ENCODE data around the gene PRB4.
"Not testable (repeated sequence)": the region's sequence is repeated elsewhere in the genome, so short reads cannot be mapped to it uniquely, and the experiment has no call there.

The PRB4 gene
- long read RNA-seq, result 0 reads

DNA sequence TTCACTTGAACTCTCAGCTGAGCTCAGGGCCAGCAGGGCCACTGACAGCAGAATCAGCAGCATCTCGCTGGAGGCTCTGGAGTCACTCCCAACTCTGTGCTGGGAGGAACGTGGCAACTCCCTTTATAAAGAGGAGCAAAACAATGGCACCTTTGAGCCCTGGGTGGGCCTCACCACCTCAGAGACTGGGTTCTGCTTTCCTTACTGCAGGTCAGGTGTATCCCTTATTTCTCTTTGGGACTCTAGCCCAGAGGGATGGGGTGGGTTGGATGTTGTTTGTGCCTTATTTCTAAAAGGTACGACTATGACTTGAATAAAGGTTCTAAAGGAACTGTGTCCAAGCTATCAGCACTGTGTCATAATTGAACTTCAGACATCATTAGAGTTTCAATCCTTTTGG, at the start of gene PRB4:
Gene PRB4 (minus strand): TSS at position 101 of the 400 bp plus-strand sequence. CDS start 38 bp downstream, at position 63.
- Histone ChIP-seq H3K4me3 (replicated peaks; ENCODE audit: insufficient read depth, low read length) (no peak within 1 kb of the TSS), H3K27me3 (ENCODE audit: insufficient read depth, poor library complexity, severe bottlenecking) (no peaks in the 10 kb centered on the region), H3K27ac (replicated peaks) (no peak within 1 kb of the TSS)
- TF ChIP-seq POLR2AphosphoS5 (IDR thresholded peaks at IDR 0.05; ENCODE audit: low read depth) (no peak), CTCF (IDR thresholded peaks at IDR 0.05; ENCODE audit: insufficient read depth, low read length) (no peak), SPI1 (IDR thresholded peaks at IDR 0.05; ENCODE audit: borderline replicate concordance, low read depth) (no peak), REST (IDR thresholded peaks at IDR 0.05; ENCODE audit: insufficient replicate concordance, low read depth) (no peak)
- DNase-seq (ENCODE audit: low read depth in 1 of 2, low spot score in 1 of 2), result no peak

GRCh38 chr12:11351736-11352135, 41.5 kb upstream of the PRB4 start:
- not testable (repeated sequence) for H3K27ac ChIP-seq (replicated peaks); DNase-seq (ENCODE audit: low read depth in 1 of 2, low spot score in 1 of 2); H3K27me3 ChIP-seq (ENCODE audit: insufficient read depth, poor library complexity, severe bottlenecking); H3K4me3 ChIP-seq (replicated peaks; ENCODE audit: insufficient read depth, low read length)

DNA sequence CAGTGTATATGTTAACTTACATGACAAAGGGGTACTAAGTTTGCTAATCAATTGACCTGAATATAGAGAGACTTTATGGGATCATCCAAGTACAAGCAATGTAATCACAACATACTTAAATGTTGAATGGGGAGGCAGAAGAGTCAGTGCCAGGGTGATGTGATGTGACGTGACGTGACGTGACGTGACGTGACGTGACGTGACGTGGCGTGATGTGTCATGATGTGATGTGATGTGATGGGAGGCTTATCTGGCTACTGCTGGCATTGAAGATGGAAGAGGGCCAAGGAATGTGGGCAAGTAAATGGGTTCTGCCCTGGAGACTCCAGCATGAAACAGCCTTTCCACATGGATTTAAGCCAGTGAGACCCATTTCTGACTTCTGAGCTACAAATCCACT, 38.2 kb upstream of the PRB4 start:
- no peak for DNase-seq (ENCODE audit: low read depth in 1 of 2, low spot score in 1 of 2)
- no peak overlapping the region for H3K4me3 ChIP-seq (replicated peaks; ENCODE audit: insufficient read depth, low read length)
- H3K27me3 ChIP-seq (ENCODE audit: insufficient read depth, poor library complexity, severe bottlenecking), result no peaks in the 10 kb centered on the region
- TF ChIP-seq CTCF (IDR thresholded peaks at IDR 0.05; ENCODE audit: insufficient read depth, low read length) (no peak), POLR2AphosphoS5 (IDR thresholded peaks at IDR 0.05; ENCODE audit: low read depth) (no peak), REST (IDR thresholded peaks at IDR 0.05; ENCODE audit: insufficient replicate concordance, low read depth) (no peak), GABPA (IDR thresholded peaks at IDR 0.05; ENCODE audit: low read depth) (no peak), SPI1 (IDR thresholded peaks at IDR 0.05; ENCODE audit: borderline replicate concordance, low read depth) (no peak)
- no peak overlapping the region for H3K27ac ChIP-seq (replicated peaks)

GRCh38 chr12:11347810-11348209, 37.6 kb upstream of the PRB4 start:
- no peak for DNase-seq (ENCODE audit: low read depth in 1 of 2, low spot score in 1 of 2)
- no peak for TF ChIP-seq REST (IDR thresholded peaks at IDR 0.05; ENCODE audit: insufficient replicate concordance, low read depth)
- no peak for TF ChIP-seq SPI1 (IDR thresholded peaks at IDR 0.05; ENCODE audit: borderline replicate concordance, low read depth)
- TF ChIP-seq CTCF (IDR thresholded peaks at IDR 0.05; ENCODE audit: insufficient read depth, low read length), result peak; percentile 15
- TF ChIP-seq GABPA (IDR thresholded peaks at IDR 0.05; ENCODE audit: low read depth), result no peak
- no peak for TF ChIP-seq POLR2AphosphoS5 (IDR thresholded peaks at IDR 0.05; ENCODE audit: low read depth)
- H3K4me3 ChIP-seq (replicated peaks; ENCODE audit: insufficient read depth, low read length), result no peak overlapping the region

More at GRCh38 chr12:11347810-11348209, 37.6 kb upstream of the PRB4 start:
- Histone ChIP-seq H3K27me3 (ENCODE audit: insufficient read depth, poor library complexity, severe bottlenecking) (no peaks in the 10 kb centered on the region), H3K27ac (replicated peaks) (no peak overlapping the region)

All from HL-60 (cell line).